Spleen (tissue), 7 donors: ENCODE data around the gene EIPR1.

Experiments used
- POLR2A ChIP-seq, 3 donors: fragments of 450-650 bp; IDR thresholded peaks; one replicate each; pipeline ENCODE4 v1.5.1; 2017; ENCODE audit warnings: antibody characterized with exemption in 3 of 3, mild to moderate bottlenecking in 1 of 3
- POLR2AphosphoS5 ChIP-seq, 3 donors: sonication (generic); formaldehyde crosslinking; IDR thresholded peaks; one replicate each; pipeline ENCODE4 v1.5.1; 2017; ENCODE audit warnings: antibody characterized with exemption in 3 of 3
- TF ChIP-seq, protein P1 (sequence below), 11 experiments: fragments of 200-600 bp in 7 of 11; fragments of 450-650 bp in 4 of 11; sonication (generic) in 4 of 11; IDR thresholded peaks in 8 of 11; conservative IDR thresholded peaks in 3 of 11; 1 replicate in 7 of 11; 2 replicates in 4 of 11; pipeline versions ENCODE4 v1.4.0 to v1.8.0; 2016 to 2021; ENCODE audit warnings: antibody characterized with exemption in 11 of 11, inconsistent platforms in 4 of 11, mild to moderate bottlenecking in 1 of 11
- donor health status: DM: no; HTN: no; CAD: no; lungs with moderate emphysema.
- donor health status: DM: no; HTN: no; CAD: no.
- donor health status: DM: no; HTN: no; CAD: no.

DNA sequence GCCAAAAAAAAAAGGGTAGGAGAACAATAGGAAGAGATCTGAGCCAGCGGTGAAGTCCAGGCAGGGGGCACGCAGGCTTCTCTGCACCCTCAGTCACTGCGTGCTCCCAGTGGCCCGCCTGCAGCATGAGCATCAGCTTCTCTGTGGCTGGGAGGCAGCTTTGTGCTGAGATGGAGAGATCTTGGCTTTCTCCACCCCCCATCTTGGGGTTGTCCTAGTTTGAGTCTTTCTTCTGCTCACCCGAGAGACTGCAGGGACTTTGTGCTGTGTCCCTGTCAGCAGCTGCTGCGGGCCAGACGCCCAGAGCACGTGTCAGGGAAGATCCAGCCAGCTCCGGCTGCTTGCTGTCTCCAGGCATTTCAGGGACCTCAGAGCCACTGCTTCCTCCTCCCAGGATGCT, 22.2 kb upstream of the EIPR1 start:
- TF ChIP-seq, protein P1, sequence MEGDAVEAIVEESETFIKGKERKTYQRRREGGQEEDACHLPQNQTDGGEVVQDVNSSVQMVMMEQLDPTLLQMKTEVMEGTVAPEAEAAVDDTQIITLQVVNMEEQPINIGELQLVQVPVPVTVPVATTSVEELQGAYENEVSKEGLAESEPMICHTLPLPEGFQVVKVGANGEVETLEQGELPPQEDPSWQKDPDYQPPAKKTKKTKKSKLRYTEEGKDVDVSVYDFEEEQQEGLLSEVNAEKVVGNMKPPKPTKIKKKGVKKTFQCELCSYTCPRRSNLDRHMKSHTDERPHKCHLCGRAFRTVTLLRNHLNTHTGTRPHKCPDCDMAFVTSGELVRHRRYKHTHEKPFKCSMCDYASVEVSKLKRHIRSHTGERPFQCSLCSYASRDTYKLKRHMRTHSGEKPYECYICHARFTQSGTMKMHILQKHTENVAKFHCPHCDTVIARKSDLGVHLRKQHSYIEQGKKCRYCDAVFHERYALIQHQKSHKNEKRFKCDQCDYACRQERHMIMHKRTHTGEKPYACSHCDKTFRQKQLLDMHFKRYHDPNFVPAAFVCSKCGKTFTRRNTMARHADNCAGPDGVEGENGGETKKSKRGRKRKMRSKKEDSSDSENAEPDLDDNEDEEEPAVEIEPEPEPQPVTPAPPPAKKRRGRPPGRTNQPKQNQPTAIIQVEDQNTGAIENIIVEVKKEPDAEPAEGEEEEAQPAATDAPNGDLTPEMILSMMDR (IDR thresholded peaks at IDR 0.05 in 8 of 11, conservative IDR thresholded peaks at IDR 0.05 in 3 of 11), result no peak
- TF ChIP-seq POLR2AphosphoS5 (IDR thresholded peaks at IDR 0.05), result no peak
- no peak for TF ChIP-seq POLR2A (IDR thresholded peaks at IDR 0.05)
